Thoracic aorta (tissue), 2 donors: Measurements from ENCODE around the gene OTOF. TPM values are rescaled to one million over a fixed set of nuclear protein-coding genes. Genes with fewer than 3 reads are reported as not detected.

Experiments
- ATAC-seq: fragments of 150-250 bp; one replicate; pipeline ENCODE4 v1.8.0; 2017; ENCODE audit warnings: low read depth; ENCODE audit not compliant: insufficient number of reproducible peaks, low FRiP score
- DNase-seq: peaks from one replicate; pipeline ENCODE4 v3.0.0-alpha.2; 2020; ENCODE audit warnings: low spot score
- H3K27ac ChIP-seq, 2 donors: fragments of 200-600 bp; sonication (generic); 1 replicate in 1 of 2; 2 replicates in 1 of 2; pipeline ENCODE4 v1.5.1; 2016; ENCODE audit warnings: mild to moderate bottlenecking in 2 of 2, moderate library complexity in 2 of 2
- H3K27me3 ChIP-seq: fragments of 200-600 bp; sonication (generic); replicated peaks from 2 replicates; pipeline ENCODE4 v1.6.0; 2016; ENCODE audit warnings: mild to moderate bottlenecking; ENCODE audit not compliant: insufficient read depth
- H3K36me3 ChIP-seq: fragments of 200-600 bp; sonication (generic); one replicate; pipeline ENCODE4 v1.5.1; 2016
- H3K4me1 ChIP-seq, 2 donors: fragments of 200-600 bp; sonication (generic); 1 replicate in 1 of 2; 2 replicates in 1 of 2; pipeline versions ENCODE4 v1.5.1 to v1.6.0; 2016; ENCODE audit warnings: low read depth in 2 of 2, mild to moderate bottlenecking in 1 of 2; ENCODE audit not compliant: control insufficient read depth in 1 of 2
- H3K4me3 ChIP-seq: fragments of 200-600 bp; sonication (generic); 2 replicates; pipeline ENCODE4 v1.5.1; 2016; ENCODE audit warnings: mild to moderate bottlenecking
- H3K9me3 ChIP-seq: fragments of 200-600 bp; sonication (generic); 2 replicates; pipeline ENCODE4 v1.5.1; 2016
- CTCF ChIP-seq: fragments of 200-600 bp; sonication (generic); IDR thresholded peaks from one replicate; pipeline ENCODE4 v1.5.1; 2019; ENCODE audit warnings: antibody characterized with exemption
- total RNA-seq, 2 donors: library from RNA; depleted of rRNA; stranded (reverse); fragments of >200 nt; gene quantifications; one replicate each; pipeline versions ENCODE4 v1.1.0 to v1.2.3, GENCODE V29; 2016

Gene OTOF
- total RNA-seq, 2 donors from 2014 or later, result 0.28 TPM; not detected in 1

- no peak overlapping the region for H3K27ac ChIP-seq
- H3K9me3 ChIP-seq, result no peaks in the 10 kb centered on the region
- ATAC-seq, result no peak
- no peak for DNase-seq
- no peak for TF ChIP-seq CTCF
- H3K4me1 ChIP-seq, result no peaks in the 10 kb centered on the region
- H3K36me3 ChIP-seq, result no peaks in the 10 kb centered on the region
- H3K4me3 ChIP-seq, result no peak overlapping the region
- no peaks in the 10 kb centered on the region for H3K27me3 ChIP-seq
Observed at GRCh38 chr2:26411419-26411818, 66.5 kb downstream of the OTOF start.

- H3K27ac ChIP-seq, result no peak overlapping the region
- no peak for DNase-seq
- no peaks in the 10 kb centered on the region for H3K36me3 ChIP-seq
- H3K4me1 ChIP-seq, result no peaks in the 10 kb centered on the region
- no peak for ATAC-seq
- no peak for TF ChIP-seq CTCF
- no peaks in the 10 kb centered on the region for H3K9me3 ChIP-seq
- no peaks in the 10 kb centered on the region for H3K27me3 ChIP-seq
- no peak overlapping the region for H3K4me3 ChIP-seq
Observed at GRCh38 chr2:26410764-26411243, 67.1 kb downstream of the OTOF start.

- Histone ChIP-seq H3K9me3 (no peaks in the 10 kb centered on the region), H3K4me3 (no peak overlapping the region), H3K4me1 (no peaks in the 10 kb centered on the region), H3K27ac (no peak overlapping the region), H3K36me3 (no peaks in the 10 kb centered on the region), H3K27me3 (no peaks in the 10 kb centered on the region)
- DNase-seq (no peak), ATAC-seq (no peak)
- no peak for TF ChIP-seq CTCF
Observed at GRCh38 chr2:26409785-26410184, 68.1 kb downstream of the OTOF start.

GRCh38 chr2:26407526-26407925 lies 70.4 kb downstream of the OTOF start:
- Histone ChIP-seq H3K27ac (no peak overlapping the region), H3K4me1 (no peaks in the 10 kb centered on the region), H3K27me3 (no peaks in the 10 kb centered on the region), H3K4me3 (no peak overlapping the region), H3K36me3 (no peaks in the 10 kb centered on the region), H3K9me3 (no peaks in the 10 kb centered on the region)
- ATAC-seq, result no peak
- no peak for TF ChIP-seq CTCF
- DNase-seq, result no peak

Other genes starting within 250 kb of the OTOF start
- 10 to 100 TPM; 85.6 to 88.6 TPM for gene HADHA, start 233.5 kb downstream of the OTOF start, total RNA-seq
- gene HADHB, start 233.2 kb downstream of the OTOF start, total RNA-seq, result 10 to 100 TPM; 50.2 to 56.4 TPM
- gene SELENOI, start 132.0 kb downstream of the OTOF start, total RNA-seq, result 10 to 100 TPM in 1 of 2 donors, 1 to 10 TPM in 1; 7.0 to 11.8 TPM
- gene ADGRF3, start 131.3 kb downstream of the OTOF start, total RNA-seq, result under 1 TPM in 1 of 2 donors, not detected in 1; 0.68 TPM
- not detected for gene DRC1, start 76.2 kb downstream of the OTOF start, total RNA-seq
- not detected for gene CIB4, start 163.2 kb upstream of the OTOF start, total RNA-seq
- 10 to 100 TPM in 1 of 2 donors, 1 to 10 TPM in 1; 6.9 to 19.6 TPM for gene KCNK3, start 214.6 kb upstream of the OTOF start, total RNA-seq